H9 (cell line): ENCODE data around the gene OR4S2. TPM values are rescaled to one million over a fixed set of nuclear protein-coding genes. Genes with fewer than 3 reads are reported as not detected.

Experiments
- DNase-seq: peaks from one replicate; pipeline ENCODE4 v3.0.0-alpha.2; 2017
- H2AFZ ChIP-seq: one replicate; pipeline ENCODE4 v1.6.1; 2013; ENCODE audit warnings: mild to moderate bottlenecking, low read length, control low read depth, moderate library complexity
- H2AK5ac ChIP-seq: 2 replicates; pipeline ENCODE4 v1.6.1; 2013; ENCODE audit warnings: low read length, control low read depth, mixed read lengths; ENCODE audit not compliant: insufficient read length
- H2BK120ac ChIP-seq: one replicate; pipeline ENCODE4 v1.6.1; 2013; ENCODE audit warnings: low read depth, mild to moderate bottlenecking, low read length, control low read depth, inconsistent platforms; ENCODE audit not compliant: poor library complexity, severe bottlenecking
- H2BK12ac ChIP-seq: 2 replicates; pipeline ENCODE4 v1.6.1; 2013; ENCODE audit warnings: low read length, control low read depth, mixed read lengths, low read depth; ENCODE audit not compliant: insufficient read length
- H2BK15ac ChIP-seq: 2 replicates; pipeline ENCODE4 v1.6.1; 2013; ENCODE audit warnings: low read depth, low read length, control low read depth
- H2BK20ac ChIP-seq: one replicate; pipeline ENCODE4 v1.6.1; 2013; ENCODE audit warnings: low read depth, mild to moderate bottlenecking, low read length, control low read depth, inconsistent platforms; ENCODE audit not compliant: poor library complexity, severe bottlenecking
- H2BK5ac ChIP-seq: 2 replicates; pipeline ENCODE4 v1.6.1; 2013; ENCODE audit warnings: low read length, control low read depth, mixed read lengths; ENCODE audit not compliant: insufficient read length
- H3K14ac ChIP-seq: 2 replicates; pipeline ENCODE4 v1.6.1; 2013; ENCODE audit warnings: low read length, control low read depth; ENCODE audit not compliant: insufficient read depth
- H3K18ac ChIP-seq: 2 replicates; pipeline ENCODE4 v1.6.1; 2013; ENCODE audit warnings: low read depth, mild to moderate bottlenecking, mixed read lengths, low read length, control low read depth; ENCODE audit not compliant: insufficient read length
- H3K23ac ChIP-seq: 2 replicates; pipeline ENCODE4 v1.6.1; 2013; ENCODE audit warnings: low read length, control low read depth, mixed read lengths, low read depth; ENCODE audit not compliant: insufficient read length
- H3K23me2 ChIP-seq: 2 replicates; pipeline ENCODE4 v1.6.1; 2013; ENCODE audit warnings: low read depth, mild to moderate bottlenecking, mixed read lengths, low read length, control low read depth; ENCODE audit not compliant: insufficient read length, poor library complexity, severe bottlenecking
- H3K27ac ChIP-seq: 2 replicates; pipeline ENCODE4 v1.5.1; 2013; ENCODE audit warnings: low read length, control low read depth, mixed read lengths, low read depth; ENCODE audit not compliant: insufficient read length
- H3K27me3 ChIP-seq: 2 replicates; pipeline ENCODE4 v1.6.1; 2013; ENCODE audit warnings: low read length, control low read depth, inconsistent platforms; ENCODE audit not compliant: insufficient read depth
- H3K4ac ChIP-seq: 2 replicates; pipeline ENCODE4 v1.6.1; 2013; ENCODE audit warnings: low read depth, mild to moderate bottlenecking, control low read depth, inconsistent platforms, low read length, moderate library complexity
- H3K4me1 ChIP-seq: 2 replicates; pipeline ENCODE4 v1.6.1; 2013; ENCODE audit warnings: low read length, control low read depth, inconsistent platforms; ENCODE audit not compliant: insufficient read depth
- H3K4me2 ChIP-seq: 2 replicates; pipeline ENCODE4 v1.6.1; 2013; ENCODE audit warnings: low read length, control low read depth, mixed read lengths; ENCODE audit not compliant: insufficient read length, insufficient read depth
- H3K56ac ChIP-seq: 2 replicates; pipeline ENCODE4 v1.6.1; 2013; ENCODE audit warnings: low read depth, mild to moderate bottlenecking, mixed read lengths, low read length, control low read depth; ENCODE audit not compliant: insufficient read length
- H3K79me1 ChIP-seq: 2 replicates; pipeline ENCODE4 v1.6.1; 2013; ENCODE audit warnings: low read depth, mild to moderate bottlenecking, moderate library complexity, low read length, control low read depth, inconsistent platforms; ENCODE audit not compliant: insufficient read depth, poor library complexity, severe bottlenecking
- H3K79me2 ChIP-seq: 2 replicates; pipeline ENCODE4 v1.6.1; 2013; ENCODE audit warnings: low read length, control low read depth, inconsistent platforms; ENCODE audit not compliant: insufficient read depth
- H3K9ac ChIP-seq: 2 replicates; pipeline ENCODE4 v1.6.1; 2013; ENCODE audit warnings: low read length, control low read depth, mixed read lengths; ENCODE audit not compliant: insufficient read length; ENCODE audit errors: extremely low read depth
- H3K9me3 ChIP-seq: one replicate; pipeline ENCODE4 v1.6.1; 2013; ENCODE audit warnings: low read depth, low read length, inconsistent platforms; ENCODE audit not compliant: control insufficient read depth
- H3T11ph ChIP-seq: one replicate; pipeline ENCODE4 v1.6.1; 2013; ENCODE audit warnings: mild to moderate bottlenecking, low read length, control low read depth, inconsistent platforms
- H4K20me1 ChIP-seq: one replicate; pipeline ENCODE4 v1.6.1; 2013; ENCODE audit not compliant: control insufficient read depth, insufficient read length, insufficient read depth
- H4K5ac ChIP-seq: 2 replicates; pipeline ENCODE4 v1.6.1; 2013; ENCODE audit warnings: low read depth, mild to moderate bottlenecking, mixed read lengths, low read length, control low read depth; ENCODE audit not compliant: insufficient read length
- H4K8ac ChIP-seq: replicated peaks from 2 replicates; pipeline ENCODE4 v1.6.1; 2013; ENCODE audit warnings: low read length, control low read depth, mixed read lengths, low read depth; ENCODE audit not compliant: insufficient read length
- H4K91ac ChIP-seq: 2 replicates; pipeline ENCODE4 v1.6.1; 2013; ENCODE audit warnings: low read depth, mild to moderate bottlenecking, moderate library complexity, mixed read lengths, low read length, control low read depth; ENCODE audit not compliant: insufficient read length
- H3K27ac Mint-ChIP-seq, 3 experiments: 2 replicates in 2 of 3; 3 replicates in 1 of 3; pipeline ENCODE4 v1.8.0; 2020 to 2021; ENCODE audit warnings: mixed read lengths in 3 of 3, mild to moderate bottlenecking in 1 of 3, moderate library complexity in 1 of 3
- H3K27me3 Mint-ChIP-seq: 2 replicates; pipeline ENCODE4 v1.8.0; 2021; ENCODE audit warnings: low read depth, mild to moderate bottlenecking, moderate library complexity, mixed read lengths
- H3K36me3 Mint-ChIP-seq, 3 experiments: 2 replicates in 2 of 3; 3 replicates in 1 of 3; pipeline ENCODE4 v1.8.0; 2020 to 2021; ENCODE audit warnings: low read depth in 3 of 3, mixed read lengths in 3 of 3; ENCODE audit not compliant: insufficient read depth in 1 of 3
- H3K4me1 Mint-ChIP-seq, 2 experiments: 2 replicates each; pipeline ENCODE4 v1.8.0; 2020; ENCODE audit warnings: mixed read lengths in 2 of 2
- H3K4me3 Mint-ChIP-seq, 2 experiments: 2 replicates in 1 of 2; 3 replicates in 1 of 2; pipeline ENCODE4 v1.8.0; 2020 to 2021; ENCODE audit warnings: mild to moderate bottlenecking in 2 of 2, mixed read lengths in 2 of 2, moderate library complexity in 1 of 2
- H3K9me3 Mint-ChIP-seq, 2 experiments: 2 replicates in 1 of 2; 3 replicates in 1 of 2; pipeline ENCODE4 v1.8.0; 2020; ENCODE audit warnings: mild to moderate bottlenecking in 2 of 2, mixed read lengths in 2 of 2, moderate library complexity in 1 of 2
- CTCF ChIP-seq: fragments of 200-600 bp; sonication (generic); conservative IDR thresholded peaks from 3 replicates; pipeline ENCODE4 v1.8.0; 2021; ENCODE audit warnings: antibody characterized with exemption, mild to moderate bottlenecking
- WGBS: extraction: QIAGEN DNeasy Blood & Tissue Kit; methylation state at CpG from one replicate; pipeline ENCODE4 v1.1.7; 2013; ENCODE audit warnings: missing lambda C conversion rate, low lambda C conversion rate, mixed read lengths; ENCODE audit not compliant: insufficient read length; ENCODE audit errors: extremely low coverage; 5-methylcytosine and 5-hydroxymethylcytosine counted together
- total RNA-seq: library from RNA; stranded (reverse); gene quantifications from 2 replicates; pipeline ENCODE4 v1.2.1, GENCODE V29; 2021

Gene OR4S2
- total RNA-seq, 1 experiment from 2014 or later: not detected

GRCh38 chr11:55652560-55652959 is 4.4 kb downstream of the OR4S2 start:
- TF ChIP-seq CTCF: no peak
- H3K18ac ChIP-seq: no peak overlapping the region
- no peak overlapping the region for H2BK5ac ChIP-seq
- no peak overlapping the region for H4K5ac ChIP-seq
- H3K27me3 ChIP-seq: no peaks in the 10 kb centered on the region
- H2AFZ ChIP-seq: no peak overlapping the region
- Mint-ChIP-seq H3K27me3 (no peaks in the 10 kb centered on the region), H3K4me3 (no peak overlapping the region), H3K4me1 (no peaks in the 10 kb centered on the region), H3K27ac (no peak overlapping the region), H3K36me3 (peaks cover 0 to 3% (median 0%) of the 10 kb centered on the region in 3 experiments; a peak in 2 of 7 replicates), H3K9me3 (peaks cover 53 to 65% of the 10 kb centered on the region in 2 experiments)
- no peak overlapping the region for H3K4me2 ChIP-seq
- H4K20me1 ChIP-seq: no peaks in the 10 kb centered on the region
- H3K27ac ChIP-seq: no peak overlapping the region
- H2BK15ac ChIP-seq: no peak overlapping the region
- no peaks in the 10 kb centered on the region for H3K79me2 ChIP-seq
- no peak for DNase-seq
- no peak overlapping the region for H3K4ac ChIP-seq
- H4K8ac ChIP-seq: no peak overlapping the region
- peaks cover 52% of the 10 kb centered on the region for H3K9me3 ChIP-seq
- H3K23ac ChIP-seq: no peak overlapping the region
- no peaks in the 10 kb centered on the region for H3K23me2 ChIP-seq
- H3K79me1 ChIP-seq: no peaks in the 10 kb centered on the region
- H2AK5ac ChIP-seq: no peak overlapping the region
- H2BK120ac ChIP-seq: no peak overlapping the region
- no peak overlapping the region for H2BK12ac ChIP-seq
- H3K4me1 ChIP-seq: no peaks in the 10 kb centered on the region
- H3K14ac ChIP-seq: no peak overlapping the region
- H2BK20ac ChIP-seq: no peak overlapping the region
- H3T11ph ChIP-seq: no peak overlapping the region
- no peak overlapping the region for H3K9ac ChIP-seq
- WGBS: no CpG with 5 or more reads among the region's 1 CpG
- no peak overlapping the region for H4K91ac ChIP-seq
- no peak overlapping the region for H3K56ac ChIP-seq
